Urinary bladder (tissue), 4 donors: ENCODE data around the gene RTP5. TPM values are rescaled to one million over a fixed set of nuclear protein-coding genes. Genes with fewer than 3 reads are reported as not detected.
"Not testable (repeated sequence)": the region's sequence is repeated elsewhere in the genome, so short reads cannot be mapped to it uniquely, and the experiment has no call there.

Experiments
- DNase-seq: peaks from one replicate; pipeline ENCODE4 v3.0.0-alpha.2; 2015; ENCODE audit errors: extremely low spot score
- H3K27ac ChIP-seq: one replicate; pipeline ENCODE4 v1.5.1; 2013; ENCODE audit warnings: low read depth, mild to moderate bottlenecking, moderate library complexity
- H3K36me3 ChIP-seq: one replicate; pipeline ENCODE4 v1.6.1; 2013; ENCODE audit warnings: mild to moderate bottlenecking, moderate library complexity; ENCODE audit not compliant: insufficient read depth
- H3K4me1 ChIP-seq: one replicate; pipeline ENCODE4 v1.6.1; 2013; ENCODE audit warnings: mild to moderate bottlenecking, moderate library complexity; ENCODE audit not compliant: insufficient read depth
- H3K4me3 ChIP-seq: one replicate; pipeline ENCODE4 v1.5.1; 2013; ENCODE audit warnings: low read depth, low read length
- WGBS: extraction: QIAGEN DNeasy Blood & Tissue Kit; methylation state at CpG from one replicate; pipeline ENCODE4 v1.1.7; 2013; 5-methylcytosine and 5-hydroxymethylcytosine counted together
- polyA plus RNA-seq: library from polyadenylated mRNA; stranded (reverse); fragments of 200-250 nt; gene quantifications from one replicate; pipeline ENCODE4 v1.2.3, GENCODE V29; 2013
- total RNA-seq: library from RNA; depleted of rRNA; stranded (reverse); fragments of >200 nt; gene quantifications from one replicate; pipeline ENCODE4 v1.2.3, GENCODE V29; 2014
- donor health status: healthy with polysubstance abuse.
- donor health status: healthy.

RTP5 gene
- total and polyA plus RNA-seq, 2 donors, result 0.06 TPM; not detected in 1

DNA sequence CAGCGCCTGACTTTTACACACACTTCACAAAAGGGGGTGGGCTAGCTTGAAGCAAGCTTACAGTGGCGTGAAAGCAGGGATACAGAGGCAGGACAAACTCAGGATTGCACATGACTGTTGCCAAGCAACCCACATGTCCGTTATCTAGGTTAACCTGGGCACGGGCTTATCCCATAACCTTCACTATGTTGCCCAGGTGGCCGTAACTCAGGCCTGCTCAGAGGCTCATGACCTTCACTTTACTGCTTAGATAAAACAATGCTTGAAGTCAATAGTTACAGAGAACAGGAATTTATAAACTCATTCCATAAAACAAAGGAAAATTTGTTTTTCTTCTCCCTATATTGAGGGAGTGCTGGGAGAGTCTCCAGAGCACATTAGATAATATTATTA, 36.8 kb downstream of the RTP5 start:
- DNase-seq, H3K4me3 ChIP-seq, H3K4me1 ChIP-seq, H3K36me3 ChIP-seq, H3K27ac ChIP-seq: not testable (repeated sequence)
- WGBS, result 92% methylated on average over 5 of the region's 5 CpGs

GRCh38 chr2:241906826-241907570, 37.5 kb downstream of the RTP5 start:
- H3K27ac ChIP-seq, result no peak overlapping the region
- no peak for DNase-seq

GRCh38 chr2:241907831-241908230, 38.3 kb downstream of the RTP5 start:
- DNase-seq, H3K27ac ChIP-seq, H3K36me3 ChIP-seq, H3K4me1 ChIP-seq, H3K4me3 ChIP-seq: not testable (repeated sequence)
- WGBS, result 96% methylated on average over 7 of the region's 7 CpGs

More at GRCh38 chr2:241906826-241907570, 37.5 kb downstream of the RTP5 start:
- no peak overlapping the region for H3K4me3 ChIP-seq
- H3K4me1 ChIP-seq, result no peaks in the 10 kb centered on the region
- WGBS, result 90% methylated on average over 18 of the region's 18 CpGs
- H3K36me3 ChIP-seq, result no peaks in the 10 kb centered on the region

DNA sequence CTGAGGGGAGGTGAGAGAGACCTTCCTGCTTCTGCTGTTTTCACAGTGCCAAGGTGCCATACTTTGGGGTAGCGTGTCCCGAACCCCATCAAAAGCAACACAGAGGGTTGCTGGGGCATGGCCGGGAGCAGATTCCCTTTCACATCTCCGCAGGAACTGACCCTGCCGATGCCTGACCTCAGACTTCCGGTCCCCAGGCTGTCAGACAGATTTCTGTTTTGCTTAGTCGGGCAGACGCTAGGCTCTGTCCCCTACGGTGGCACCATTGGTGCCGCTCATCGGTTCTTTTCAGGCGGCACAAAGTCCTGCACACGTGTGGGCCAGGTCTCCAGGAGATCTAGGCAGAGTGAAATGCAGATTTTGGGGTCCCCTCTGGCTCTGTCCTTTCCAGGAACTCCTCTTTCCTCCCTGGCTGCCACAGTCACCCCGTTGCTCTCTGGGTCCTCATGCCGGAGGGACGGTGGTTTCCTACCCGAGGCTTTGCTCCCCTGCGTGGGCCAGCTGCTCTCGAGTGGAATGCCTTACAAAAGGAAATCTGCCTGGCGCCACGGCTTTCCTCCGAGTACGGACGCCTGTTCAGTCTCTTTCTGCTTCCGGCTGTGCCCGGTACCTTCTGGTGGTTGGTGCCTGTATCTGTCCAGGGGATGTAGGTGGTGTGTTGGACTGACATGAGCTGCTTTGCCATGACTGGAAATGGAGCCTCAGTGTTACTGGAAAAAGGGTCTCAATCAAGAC, 39.3 kb downstream of the RTP5 start:
- Histone ChIP-seq H3K27ac (no peak overlapping the region), H3K36me3 (no peaks in the 10 kb centered on the region), H3K4me3 (no peak overlapping the region), H3K4me1 (no peaks in the 10 kb centered on the region)
- no peak for DNase-seq
- WGBS, result 81% methylated on average over 26 of the region's 26 CpGs

GRCh38 chr2:241909769-241910168, 40.2 kb downstream of the RTP5 start:
- WGBS, result 91% methylated on average over 12 of the region's 12 CpGs
- DNase-seq, result no peak
- H3K27ac ChIP-seq, result no peak overlapping the region
- H3K4me3 ChIP-seq, result no peak overlapping the region
- no peaks in the 10 kb centered on the region for H3K36me3 ChIP-seq
- no peaks in the 10 kb centered on the region for H3K4me1 ChIP-seq

- Histone ChIP-seq H3K36me3 (no peaks in the 10 kb centered on the region), H3K4me1 (no peaks in the 10 kb centered on the region), H3K27ac (no peak overlapping the region), H3K4me3 (no peak overlapping the region)
- no peak for DNase-seq
- WGBS, result 93% methylated on average over 26 of the region's 26 CpGs
Observed at GRCh38 chr2:241910604-241911520, 41.3 kb downstream of the RTP5 start.

GRCh38 chr2:241911551-241911950, 42.0 kb downstream of the RTP5 start:
- no peaks in the 10 kb centered on the region for H3K36me3 ChIP-seq
- H3K27ac ChIP-seq, result no peak overlapping the region
- DNase-seq, result no peak

DNA sequence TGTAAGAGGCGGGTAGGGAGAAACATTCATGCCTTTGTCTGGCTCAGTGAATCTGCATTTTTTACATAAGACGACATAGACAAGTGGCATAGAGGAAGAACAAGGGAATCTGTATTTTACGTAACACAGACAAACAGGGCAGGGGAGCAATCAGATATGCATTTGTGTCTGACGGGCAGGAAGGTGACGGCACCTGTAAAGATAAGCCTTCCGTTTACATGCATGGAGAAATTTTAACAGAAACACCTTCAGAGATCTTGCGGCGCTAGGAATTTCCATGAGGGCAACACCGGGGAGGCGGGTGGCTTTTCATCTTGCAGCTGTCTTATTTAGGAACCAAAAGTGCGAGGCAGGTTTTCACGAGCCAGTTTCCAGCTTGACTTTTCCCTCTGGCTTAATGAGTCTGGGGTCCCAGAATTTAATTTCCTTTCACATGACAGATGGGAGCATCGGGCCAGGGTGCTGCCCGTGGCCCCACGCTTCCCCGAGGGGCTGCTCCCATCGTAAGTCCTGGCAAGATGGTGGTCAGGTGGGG, 42.6 kb downstream of the RTP5 start:
- WGBS, result 94% methylated on average over 17 of the region's 17 CpGs
- DNase-seq, result no peak
- Histone ChIP-seq H3K4me1 (no peaks in the 10 kb centered on the region), H3K27ac (no peak overlapping the region), H3K36me3 (no peaks in the 10 kb centered on the region), H3K4me3 (no peak overlapping the region)

More at GRCh38 chr2:241911551-241911950, 42.0 kb downstream of the RTP5 start:
- 97% methylated on average over 10 of the region's 10 CpGs for WGBS
- Histone ChIP-seq H3K4me3 (no peak overlapping the region), H3K4me1 (no peaks in the 10 kb centered on the region)

DNA sequence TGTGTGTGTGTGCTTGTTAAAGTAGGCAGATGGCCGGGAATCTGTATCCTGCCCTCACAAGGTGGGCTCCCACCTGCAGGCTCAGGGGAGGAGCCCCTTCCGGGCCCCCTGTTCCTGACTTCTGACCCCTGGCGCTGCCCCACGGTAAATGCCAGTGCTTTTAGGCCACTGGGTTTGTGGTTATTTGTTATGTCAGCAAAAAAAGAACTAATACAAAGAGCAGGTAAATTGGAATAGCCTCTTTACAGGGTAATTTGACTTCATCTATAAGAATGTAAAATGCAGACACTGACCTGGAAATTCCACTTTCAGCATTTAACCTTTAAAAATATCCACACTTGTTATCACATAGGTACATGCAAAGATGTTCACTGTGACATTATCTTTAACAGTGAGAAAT, 44.2 kb downstream of the RTP5 start:
- no peaks in the 10 kb centered on the region for H3K36me3 ChIP-seq
- no peak overlapping the region for H3K27ac ChIP-seq
- DNase-seq, result no peak
- WGBS, result 96% methylated on average over 4 of the region's 4 CpGs
- H3K4me3 ChIP-seq, result no peak overlapping the region
- no peaks in the 10 kb centered on the region for H3K4me1 ChIP-seq

DNA sequence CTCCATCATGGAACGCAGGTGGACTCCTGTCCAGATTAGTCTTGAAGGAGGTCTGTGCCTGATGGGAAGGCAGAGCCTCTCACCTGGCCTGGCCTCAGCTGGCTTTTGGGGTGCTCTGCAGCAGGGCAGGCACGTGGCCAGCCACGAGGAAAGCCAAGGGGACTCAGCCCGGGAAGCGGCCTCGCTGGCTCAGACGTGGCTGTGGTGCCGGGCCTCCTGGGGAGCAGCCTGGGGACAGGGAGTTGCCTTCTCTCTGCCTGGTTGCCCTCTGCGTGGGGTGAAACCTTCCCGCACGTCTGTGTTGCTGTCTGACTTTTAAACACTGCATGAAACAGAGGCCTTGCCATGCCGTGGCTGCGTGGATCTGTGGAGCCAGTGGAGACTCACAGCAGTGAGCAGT, 45.0 kb downstream of the RTP5 start:
- H3K27ac ChIP-seq, result no peak overlapping the region
- H3K4me3 ChIP-seq, result no peak overlapping the region
- no peaks in the 10 kb centered on the region for H3K36me3 ChIP-seq
- 95% methylated on average over 13 of the region's 13 CpGs for WGBS
- DNase-seq, result no peak
- H3K4me1 ChIP-seq, result no peaks in the 10 kb centered on the region

- H3K4me1 ChIP-seq, H3K27ac ChIP-seq, H3K4me3 ChIP-seq, DNase-seq, H3K36me3 ChIP-seq: not testable (repeated sequence)
- 91% methylated on average over 8 of the region's 9 CpGs for WGBS
Observed at GRCh38 chr2:241921631-241922030, 52.1 kb downstream of the RTP5 start.

DNA sequence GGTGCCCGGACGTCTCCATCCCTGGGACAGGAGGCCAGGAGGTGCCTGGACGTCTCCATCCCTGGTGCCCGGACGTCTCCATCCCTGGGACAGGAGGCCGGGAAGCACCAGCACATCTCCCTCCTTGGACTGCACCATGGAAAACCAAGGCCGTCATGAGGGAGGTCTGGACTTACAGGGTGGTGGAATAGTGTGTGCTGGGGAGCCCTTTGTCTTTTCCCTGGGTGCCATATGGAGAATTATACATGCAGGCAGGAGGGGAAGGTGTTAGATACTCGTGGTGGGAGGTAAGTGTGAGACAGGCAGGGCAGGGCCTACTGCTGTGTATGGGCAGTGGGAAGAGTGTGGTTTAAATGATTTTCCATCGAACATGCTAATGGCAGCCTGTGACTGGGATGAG, 52.9 kb downstream of the RTP5 start:
- H3K4me1 ChIP-seq, result no peaks in the 10 kb centered on the region
- no peak for DNase-seq
- no peak overlapping the region for H3K27ac ChIP-seq
- H3K4me3 ChIP-seq, result no peak overlapping the region
- 86% methylated on average over 9 of the region's 9 CpGs for WGBS
- no peaks in the 10 kb centered on the region for H3K36me3 ChIP-seq

DNA sequence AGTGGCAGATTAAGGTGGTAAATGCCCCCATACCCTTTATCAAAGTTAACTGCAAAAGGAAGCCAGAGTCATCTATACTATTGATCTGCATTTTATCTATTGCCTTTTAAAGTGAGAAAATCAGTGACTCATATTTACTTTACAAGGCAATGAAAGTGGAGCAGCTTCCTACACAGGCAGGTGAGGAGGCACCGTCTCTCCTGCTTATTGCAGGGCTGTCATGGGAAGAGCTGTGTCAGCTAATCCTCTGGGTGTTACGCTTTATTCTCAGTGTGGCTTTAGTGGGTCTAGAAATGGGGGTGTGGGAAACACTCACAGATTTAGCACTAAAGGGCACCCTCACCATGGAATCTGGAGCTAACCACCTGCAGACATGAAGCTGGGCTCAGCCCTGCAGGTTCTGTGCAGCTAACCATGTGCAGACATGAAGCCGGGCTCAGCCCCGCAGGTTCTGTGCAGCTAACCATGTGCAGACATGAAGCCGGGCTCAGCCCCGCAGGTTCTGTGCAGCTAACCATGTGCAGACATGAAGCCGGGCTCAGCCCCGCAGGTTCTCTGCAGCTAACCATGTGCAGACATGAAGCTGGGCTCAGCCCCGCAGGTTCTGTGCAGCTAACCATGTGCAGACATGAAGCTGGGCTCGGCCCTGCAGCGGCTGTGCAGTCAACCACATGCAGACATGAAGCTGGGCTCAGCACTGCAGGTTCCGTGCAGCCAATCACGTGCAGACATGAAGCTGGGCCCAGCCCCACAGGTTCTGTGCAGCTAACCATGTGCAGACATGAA, 53.5 kb downstream of the RTP5 start:
- DNase-seq, H3K4me1 ChIP-seq, H3K27ac ChIP-seq, H3K4me3 ChIP-seq, H3K36me3 ChIP-seq: not testable (repeated sequence)
- 79% methylated on average over 13 of the region's 13 CpGs for WGBS
